GM20431 (cell line): ENCODE data around the gene B2M.
"Not testable (repeated sequence)": the region's sequence is repeated elsewhere in the genome, so short reads cannot be mapped to it uniquely, and the experiment has no call there.

Experiments
- in situ Hi-C: fragments of 300-500 bp; cut with MseI, MboI; formaldehyde crosslinking; loops from one replicate; pipeline ENCODE4 v1.15.0; 2020; ENCODE audit warnings: low sequenced_read_pairs; ENCODE audit not compliant: unreplicated experiment

The B2M gene

DNA sequence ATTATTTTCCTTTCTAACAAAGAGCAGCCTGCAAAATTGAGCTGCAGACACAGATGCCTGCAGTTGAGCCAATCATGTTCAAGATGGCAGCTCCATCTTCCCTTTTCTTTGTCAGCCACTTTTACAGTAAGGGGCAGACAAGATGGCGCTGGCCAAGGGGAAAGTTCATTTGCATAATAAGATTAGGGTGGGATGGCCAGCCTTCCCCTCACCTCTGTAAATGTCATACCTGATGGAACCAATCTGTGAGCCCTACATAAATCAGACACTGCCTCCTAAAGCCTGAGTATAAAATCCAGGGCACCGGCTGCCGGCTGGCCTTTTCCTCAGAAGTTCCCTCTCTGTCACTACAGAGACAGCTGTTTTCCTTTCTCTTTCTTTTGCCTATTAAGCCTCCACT, 16.0 kb upstream of the B2M start:
- in situ Hi-C loops = no loop called here

DNA sequence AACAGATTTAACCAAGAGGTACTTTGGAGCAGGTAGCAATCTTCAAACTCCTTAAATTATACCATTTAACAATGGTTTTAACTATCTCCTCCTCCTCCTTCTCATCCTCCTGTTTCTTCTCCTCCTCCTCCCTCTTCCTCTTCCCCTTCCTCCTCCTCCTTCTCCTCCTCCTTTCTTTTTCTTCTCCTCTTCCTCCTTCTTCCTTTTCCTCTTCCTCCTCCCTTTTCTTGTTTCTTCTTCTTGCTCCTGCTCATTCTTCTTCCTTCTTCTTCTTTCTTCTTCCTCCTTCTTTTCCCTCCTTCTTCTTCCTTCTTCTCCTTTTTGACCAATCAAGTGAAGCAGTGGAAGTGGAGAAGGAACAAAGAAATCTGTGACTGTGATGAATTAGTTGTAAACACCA, 14.3 kb upstream of the B2M start:
- in situ Hi-C loops = no loop called here

- in situ Hi-C loops = no loop called here
These were observed 12.7 kb upstream of the B2M start for GRCh38 chr15:44698641-44699040.

DNA sequence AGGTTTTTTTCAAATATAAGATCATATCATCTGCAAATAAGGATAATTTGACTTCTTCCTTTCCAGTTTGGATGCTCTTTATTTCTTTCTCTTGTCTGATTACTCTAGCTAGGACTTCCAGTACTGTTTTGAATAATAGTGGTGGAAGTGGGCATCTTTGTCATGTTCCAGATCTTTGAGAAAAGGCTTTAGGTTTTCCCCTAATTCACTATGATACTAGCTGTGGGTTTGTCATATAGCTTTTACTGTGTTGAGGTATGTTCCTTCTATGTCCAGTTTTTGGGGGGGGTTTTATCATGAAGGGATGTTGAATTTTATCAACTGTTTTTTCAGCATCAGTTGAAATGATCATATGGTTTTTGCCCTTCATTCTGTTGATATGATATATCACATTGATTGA, 10.6 kb upstream of the B2M start:
- in situ Hi-C loops = not testable (repeated sequence)

DNA sequence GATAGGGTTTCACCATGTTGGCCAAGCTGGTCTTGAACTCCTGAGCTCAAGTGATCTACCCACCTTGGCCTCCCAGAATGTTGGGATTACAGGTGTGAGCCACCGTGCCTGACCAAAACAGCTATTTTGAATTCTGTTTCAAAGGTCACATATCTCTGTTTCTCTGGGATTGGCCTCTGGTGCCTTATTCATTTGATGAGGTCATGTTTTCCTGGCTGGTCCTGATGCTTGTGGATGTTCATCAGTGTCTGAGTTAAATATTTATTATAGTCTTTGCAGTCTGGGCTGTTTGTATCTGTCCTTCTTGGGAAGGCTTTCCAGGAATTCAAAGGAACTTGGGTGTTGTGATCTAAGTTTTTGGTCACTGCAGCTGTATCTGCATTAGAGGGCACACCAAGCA, 5.3 kb upstream of the B2M start:
- in situ Hi-C loops = no loop called here

DNA sequence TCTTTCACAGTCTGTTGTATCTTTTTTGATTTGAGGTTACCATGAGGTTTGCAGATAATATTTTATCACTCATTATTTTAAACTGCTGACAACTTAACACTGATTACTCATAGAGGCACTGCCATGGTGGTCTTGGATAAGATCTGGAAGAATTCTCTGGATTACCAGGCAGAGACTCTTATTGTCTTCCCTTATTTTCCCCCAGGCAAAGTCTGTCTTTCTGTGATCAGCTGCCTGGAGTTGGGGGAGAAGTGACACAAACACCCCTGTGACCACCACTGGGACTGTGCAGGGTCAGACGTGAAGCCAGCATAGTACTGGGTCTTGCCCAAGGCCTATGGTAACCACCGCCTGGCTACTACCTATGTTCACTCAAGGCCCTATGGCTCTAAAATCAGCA, 4.9 kb upstream of the B2M start:
- in situ Hi-C loops = no loop called here

- in situ Hi-C loops = no loop called here
These were observed 4.2 kb upstream of the B2M start for GRCh38 chr15:44706946-44707636.

GRCh38 chr15:44710236-44711095, 851 bp upstream of the B2M start:
- in situ Hi-C loops = loop anchor here (10.0 kb wide), 1 partner anchor 46 kb away; the partner anchor contains the start of gene SPG11

GRCh38 chr15:44711743-44712345, 527 bp downstream of the B2M start:
- in situ Hi-C loops = loop anchor here (10.0 kb wide), 1 partner anchor 47 kb away; the partner anchor contains the start of gene SPG11

GRCh38 chr15:44712346-44713005, 1.2 kb downstream of the B2M start:
- in situ Hi-C loops = loop anchor here (10.0 kb wide), 1 partner anchor 48 kb away; the partner anchor contains the start of gene SPG11

GRCh38 chr15:44713006-44713966, 2.0 kb downstream of the B2M start:
- in situ Hi-C loops = loop anchor here (10.0 kb wide), 1 partner anchor 48 kb away; the partner anchor contains the start of gene SPG11

DNA sequence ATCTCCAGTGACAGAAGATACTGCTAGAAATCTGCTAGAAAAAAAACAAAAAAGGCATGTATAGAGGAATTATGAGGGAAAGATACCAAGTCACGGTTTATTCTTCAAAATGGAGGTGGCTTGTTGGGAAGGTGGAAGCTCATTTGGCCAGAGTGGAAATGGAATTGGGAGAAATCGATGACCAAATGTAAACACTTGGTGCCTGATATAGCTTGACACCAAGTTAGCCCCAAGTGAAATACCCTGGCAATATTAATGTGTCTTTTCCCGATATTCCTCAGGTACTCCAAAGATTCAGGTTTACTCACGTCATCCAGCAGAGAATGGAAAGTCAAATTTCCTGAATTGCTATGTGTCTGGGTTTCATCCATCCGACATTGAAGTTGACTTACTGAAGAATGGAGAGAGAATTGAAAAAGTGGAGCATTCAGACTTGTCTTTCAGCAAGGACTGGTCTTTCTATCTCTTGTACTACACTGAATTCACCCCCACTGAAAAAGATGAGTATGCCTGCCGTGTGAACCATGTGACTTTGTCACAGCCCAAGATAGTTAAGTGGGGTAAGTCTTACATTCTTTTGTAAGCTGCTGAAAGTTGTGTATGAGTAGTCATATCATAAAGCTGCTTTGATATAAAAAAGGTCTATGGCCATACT, 4.0 kb downstream of the B2M start:
- in situ Hi-C loops = loop anchor here (10.0 kb wide), 1 partner anchor 50 kb away; the partner anchor contains the start of gene SPG11

- in situ Hi-C loops = loop anchor here (10.0 kb wide), 1 partner anchor 51 kb away; the partner anchor contains the start of gene SPG11
These were observed 4.5 kb downstream of the B2M start for GRCh38 chr15:44715797-44716334.

- in situ Hi-C loops = loop anchor here (10.0 kb wide), 1 partner anchor 52 kb away; the partner anchor contains the start of gene SPG11
These were observed 5.8 kb downstream of the B2M start for GRCh38 chr15:44716983-44717602.

DNA sequence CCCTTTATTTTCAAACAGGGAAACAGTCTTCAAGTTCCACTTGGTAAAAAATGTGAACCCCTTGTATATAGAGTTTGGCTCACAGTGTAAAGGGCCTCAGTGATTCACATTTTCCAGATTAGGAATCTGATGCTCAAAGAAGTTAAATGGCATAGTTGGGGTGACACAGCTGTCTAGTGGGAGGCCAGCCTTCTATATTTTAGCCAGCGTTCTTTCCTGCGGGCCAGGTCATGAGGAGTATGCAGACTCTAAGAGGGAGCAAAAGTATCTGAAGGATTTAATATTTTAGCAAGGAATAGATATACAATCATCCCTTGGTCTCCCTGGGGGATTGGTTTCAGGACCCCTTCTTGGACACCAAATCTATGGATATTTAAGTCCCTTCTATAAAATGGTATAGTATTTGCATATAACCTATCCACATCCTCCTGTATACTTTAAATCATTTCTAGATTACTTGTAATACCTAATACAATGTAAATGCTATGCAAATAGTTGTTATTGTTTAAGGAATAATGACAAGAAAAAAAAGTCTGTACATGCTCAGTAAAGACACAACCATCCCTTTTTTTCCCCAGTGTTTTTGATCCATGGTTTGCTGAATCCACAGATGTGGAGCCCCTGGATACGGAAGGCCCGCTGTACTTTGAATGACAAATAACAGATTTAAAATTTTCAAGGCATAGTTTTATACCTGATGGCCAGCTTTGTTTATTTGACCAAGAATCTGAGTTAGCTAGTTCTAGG, 7.0 kb downstream of the B2M start:
- in situ Hi-C loops = loop anchor here (10.0 kb wide), 1 partner anchor 54 kb away; the partner anchor contains the start of gene SPG11

GRCh38 chr15:44718927-44719292, 7.6 kb downstream of the B2M start:
- in situ Hi-C loops = loop anchor here (10.0 kb wide), 1 partner anchor 54 kb away; the partner anchor contains the start of gene SPG11
